Astrocyte of the cerebellum (primary cell): Measurements from ENCODE around the gene RSAD1.

Experiments
- DNase-seq: peaks from one replicate; pipeline ENCODE4 v3.0.0-alpha.2; 2011; ENCODE audit warnings: low read depth
- H3K4me3 ChIP-seq: 2 replicates; pipeline ENCODE4 v1.5.1; 2011; ENCODE audit warnings: mild to moderate bottlenecking, low read depth, low read length, moderate library complexity
- in situ Hi-C: cut with HindIII; loops from 2 replicates; pipeline ENCODE4 v1.10.0; 2017; ENCODE audit warnings: low sequenced_read_pairs
- TF ChIP-seq, protein P1 (sequence below): IDR thresholded peaks from 2 replicates; pipeline ENCODE4 v1.5.1; 2012; ENCODE audit warnings: low read length, low read depth, moderate library complexity, mild to moderate bottlenecking; ENCODE audit errors: missing control alignments

The RSAD1 gene

DNA sequence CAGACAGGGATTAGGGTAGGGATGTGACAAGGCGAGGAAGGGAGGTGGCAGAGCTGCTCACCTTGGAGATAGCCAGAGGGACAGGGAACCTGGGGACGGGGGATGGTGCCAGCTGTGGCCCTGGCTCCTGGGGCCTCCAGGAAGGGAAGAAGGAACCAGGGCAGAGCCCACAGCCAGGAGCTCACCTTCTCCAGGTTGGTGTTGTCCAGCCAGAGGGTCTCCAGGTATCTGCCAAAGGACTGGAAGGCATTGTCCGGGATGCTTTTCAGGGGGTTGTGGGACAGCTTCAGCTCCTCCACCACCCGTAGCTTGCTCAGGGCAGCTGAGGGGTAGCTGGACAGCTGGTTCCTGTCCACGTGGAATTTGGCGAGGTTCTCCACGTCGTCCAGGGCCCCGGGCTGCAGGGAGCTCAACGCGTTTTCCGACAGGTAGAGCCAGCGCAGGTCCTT lies 10.8 kb upstream of the RSAD1 start:
- in situ Hi-C loops: no loop called here
- no peak for DNase-seq
- no peak overlapping the region for H3K4me3 ChIP-seq
- TF ChIP-seq, protein P1, sequence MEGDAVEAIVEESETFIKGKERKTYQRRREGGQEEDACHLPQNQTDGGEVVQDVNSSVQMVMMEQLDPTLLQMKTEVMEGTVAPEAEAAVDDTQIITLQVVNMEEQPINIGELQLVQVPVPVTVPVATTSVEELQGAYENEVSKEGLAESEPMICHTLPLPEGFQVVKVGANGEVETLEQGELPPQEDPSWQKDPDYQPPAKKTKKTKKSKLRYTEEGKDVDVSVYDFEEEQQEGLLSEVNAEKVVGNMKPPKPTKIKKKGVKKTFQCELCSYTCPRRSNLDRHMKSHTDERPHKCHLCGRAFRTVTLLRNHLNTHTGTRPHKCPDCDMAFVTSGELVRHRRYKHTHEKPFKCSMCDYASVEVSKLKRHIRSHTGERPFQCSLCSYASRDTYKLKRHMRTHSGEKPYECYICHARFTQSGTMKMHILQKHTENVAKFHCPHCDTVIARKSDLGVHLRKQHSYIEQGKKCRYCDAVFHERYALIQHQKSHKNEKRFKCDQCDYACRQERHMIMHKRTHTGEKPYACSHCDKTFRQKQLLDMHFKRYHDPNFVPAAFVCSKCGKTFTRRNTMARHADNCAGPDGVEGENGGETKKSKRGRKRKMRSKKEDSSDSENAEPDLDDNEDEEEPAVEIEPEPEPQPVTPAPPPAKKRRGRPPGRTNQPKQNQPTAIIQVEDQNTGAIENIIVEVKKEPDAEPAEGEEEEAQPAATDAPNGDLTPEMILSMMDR: no peak

DNA sequence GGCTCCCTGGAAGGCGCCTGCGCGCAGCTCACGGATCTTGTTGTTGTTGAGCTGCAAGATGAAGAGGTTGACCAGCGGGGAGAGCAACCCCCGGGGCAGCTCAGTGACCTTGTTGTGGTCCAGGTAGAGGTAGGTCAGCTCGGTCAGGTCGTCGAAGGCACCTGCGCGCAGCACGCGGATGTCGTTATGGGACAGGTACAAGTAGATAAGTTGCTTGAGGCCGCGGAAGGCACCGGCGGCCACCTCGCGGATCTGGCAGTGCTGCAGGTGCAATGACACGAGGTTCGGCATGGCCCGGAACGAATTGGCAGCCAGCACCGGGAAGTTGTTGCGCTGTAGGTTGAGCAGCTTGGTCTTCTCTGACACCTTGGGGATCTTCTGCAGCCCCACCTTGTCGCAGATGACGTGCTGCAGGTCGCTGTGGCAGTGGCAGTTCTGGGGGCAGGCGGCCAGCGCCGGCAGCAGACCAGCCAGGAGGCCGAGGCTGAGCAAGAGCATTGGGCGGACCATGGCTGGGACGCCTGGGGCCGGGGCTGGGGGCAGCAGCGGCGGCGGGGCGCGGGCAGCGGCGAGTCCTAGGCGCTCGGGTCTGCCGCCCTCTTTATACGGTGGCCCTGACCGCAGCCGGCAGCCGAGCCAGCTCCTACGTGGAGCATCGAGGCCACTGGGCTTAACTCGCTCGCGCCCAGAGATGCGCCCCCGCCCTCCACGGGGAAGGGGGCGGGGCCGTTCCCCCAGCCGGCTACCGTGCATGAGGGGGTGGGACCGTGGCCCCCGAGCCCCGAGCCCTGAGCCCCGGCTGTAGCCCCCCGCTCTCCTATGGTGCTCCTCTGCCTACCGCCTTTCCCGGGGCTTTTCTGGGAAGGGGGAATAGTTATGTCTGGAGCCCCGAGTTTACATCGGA lies 10.1 kb upstream of the RSAD1 start, which contains the start of gene CHAD:
Gene CHAD, minus strand, starts transcription at position 577 of the 904 bp plus-strand sequence. Its CDS starts 67 bp downstream, at position 510.
- peak within 1 kb of the TSS; percentile 38 for H3K4me3 ChIP-seq
- in situ Hi-C loops: no loop called here
- no peak for DNase-seq
- TF ChIP-seq, protein P1: no peak

DNA sequence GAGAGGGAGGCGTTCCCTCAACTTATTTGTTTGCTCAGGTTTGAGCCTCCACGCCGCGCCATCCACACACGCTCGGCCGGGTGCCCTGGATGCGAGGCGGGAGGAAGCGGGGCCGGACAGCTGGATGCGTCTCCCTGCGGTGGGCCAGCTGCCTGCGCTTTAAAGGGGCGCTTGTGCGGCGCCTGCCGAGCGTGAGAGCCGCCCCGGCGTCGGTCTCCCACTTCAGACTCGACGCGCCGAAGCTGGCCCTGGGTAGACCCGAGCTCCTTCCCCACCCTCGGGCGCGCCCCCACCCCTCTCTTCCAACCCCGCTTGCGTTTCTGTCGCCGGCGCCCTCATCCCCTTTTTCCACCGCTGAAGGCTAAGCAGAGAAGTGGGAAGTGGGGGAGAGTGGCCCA lies 9.5 kb upstream of the RSAD1 start:
- TF ChIP-seq, protein P1: no peak
- peak overlapping the region; percentile 38 for H3K4me3 ChIP-seq
- in situ Hi-C loops: no loop called here
- no peak for DNase-seq

DNA sequence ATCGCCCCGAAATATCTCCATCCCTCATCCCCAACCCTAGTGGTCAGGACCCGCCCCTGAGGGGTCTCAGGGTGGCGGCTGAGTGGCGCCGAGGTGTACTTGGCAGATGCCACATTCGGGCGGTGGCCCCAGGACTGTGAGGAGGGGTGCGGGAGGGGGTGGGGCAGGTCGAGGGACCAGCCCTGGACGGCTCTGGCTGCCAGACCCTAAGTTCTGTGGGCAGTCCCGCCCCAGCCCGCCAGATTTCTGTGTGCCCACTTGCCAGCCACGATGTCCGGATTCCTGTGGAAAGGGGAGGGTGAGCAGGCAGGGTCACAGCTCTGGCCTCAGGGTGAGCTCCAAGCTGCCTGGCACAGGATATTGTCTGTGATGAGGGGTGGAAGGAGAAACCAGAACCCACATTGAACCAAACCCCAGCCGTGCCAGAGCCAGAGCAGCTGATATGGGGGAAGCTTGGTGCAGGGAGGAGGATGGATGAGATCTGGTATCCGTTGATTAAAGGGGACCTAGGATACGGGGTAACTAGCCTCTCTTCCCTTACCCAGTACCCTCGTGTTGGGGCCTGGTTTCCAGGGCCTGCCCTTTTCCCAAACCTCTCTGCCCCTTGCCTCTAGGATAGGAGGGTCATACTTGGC lies 8.9 kb upstream of the RSAD1 start:
- in situ Hi-C loops: no loop called here
- no peak overlapping the region for H3K4me3 ChIP-seq
- DNase-seq: no peak
- TF ChIP-seq, protein P1: no peak

DNA sequence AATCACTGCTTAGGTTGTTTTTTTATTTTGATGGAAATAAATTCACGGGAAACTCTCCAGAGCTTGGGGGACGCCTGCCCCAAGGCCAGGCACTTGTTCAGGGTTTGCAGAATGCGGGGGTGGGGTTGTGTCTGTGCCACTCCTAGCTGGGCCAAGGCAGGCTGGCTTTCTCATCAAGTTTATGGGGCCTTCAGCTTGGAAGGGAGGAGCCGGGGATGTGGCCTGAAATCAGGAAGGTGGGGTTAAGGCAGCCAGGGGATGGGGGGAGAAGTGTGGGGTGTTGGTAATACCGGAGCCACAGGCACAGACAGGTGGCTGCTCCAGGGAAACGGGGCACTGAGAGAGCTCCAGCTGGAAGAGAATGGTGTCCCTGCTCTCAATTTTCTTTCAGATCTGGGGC lies 8.2 kb upstream of the RSAD1 start:
- no peak for DNase-seq
- in situ Hi-C loops: no loop called here
- TF ChIP-seq, protein P1: no peak
- H3K4me3 ChIP-seq: no peak overlapping the region

DNA sequence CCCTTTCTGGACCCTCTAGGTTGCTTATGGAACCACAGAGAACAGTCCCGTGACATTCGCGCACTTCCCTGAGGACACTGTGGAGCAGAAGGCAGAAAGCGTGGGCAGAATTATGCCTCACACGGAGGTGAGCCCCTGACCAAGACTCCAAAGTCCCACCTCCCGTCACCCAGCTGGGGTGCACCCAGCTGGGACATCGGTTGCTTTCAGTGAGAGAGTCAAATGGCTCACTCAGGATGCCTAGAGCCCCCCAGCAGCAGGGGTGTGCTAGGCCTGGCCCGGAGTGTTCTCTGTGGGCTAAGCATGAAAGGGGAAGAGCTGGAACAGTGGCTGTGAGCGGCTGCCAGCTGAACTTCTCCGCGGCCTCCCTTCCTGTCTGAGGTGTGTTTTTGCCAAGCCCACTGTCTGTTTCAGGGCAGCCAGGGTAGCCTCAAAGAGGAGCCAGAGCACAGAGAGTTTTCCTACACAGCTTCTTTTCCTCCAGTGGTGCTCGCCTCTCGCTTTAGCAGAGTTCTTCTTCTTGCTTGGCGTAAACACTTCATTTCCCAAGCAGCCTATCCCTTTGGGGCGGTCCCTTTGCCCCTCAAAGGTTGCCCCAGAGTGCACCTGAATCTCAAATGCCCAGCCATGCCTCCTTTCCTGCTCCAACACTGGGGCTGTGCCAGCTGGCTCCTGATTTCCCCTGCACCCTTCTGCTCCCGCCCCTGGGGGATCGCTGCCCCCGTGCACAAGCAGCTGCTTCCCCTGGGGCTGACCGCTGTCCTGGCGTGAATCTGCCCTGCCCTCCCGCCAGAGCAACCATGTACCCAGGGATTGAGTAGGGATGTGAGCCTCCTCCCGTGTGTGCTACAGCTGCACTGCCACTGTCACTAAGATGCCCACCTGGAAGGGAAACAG lies 7.4 kb upstream of the RSAD1 start:
- no peak for DNase-seq
- TF ChIP-seq, protein P1: no peak
- in situ Hi-C loops: no loop called here
- no peak overlapping the region for H3K4me3 ChIP-seq
